ENCODE results near the gene NDUFB6.

Gene NDUFB6

GRCh38 chr9:32516241-32516640, 56.7 kb downstream of the NDUFB6 start:
- no peak for DNase-seq

GRCh38 chr9:32508728-32509127, 64.2 kb downstream of the NDUFB6 start:
- DNase-seq, result no peak

- no peak for DNase-seq
Observed at GRCh38 chr9:32503008-32503407, 70.0 kb downstream of the NDUFB6 start.

Data from CD4-positive, alpha-beta T cell treated with Interleukin-12 subunit alpha and Interleukin-12 subunit beta, for 1 hour (primary cell).